ENCODE data around the gene FYCO1. TPM values are rescaled to one million over a fixed set of nuclear protein-coding genes. Genes with fewer than 3 reads are reported as not detected.

The FYCO1 gene
- total RNA-seq, 1 donor from 2014 or later = 121 TPM

- Histone ChIP-seq H3K4me3 (no peak overlapping the region), H3K9me3 (replicated peaks) (no peaks in the 10 kb centered on the region), H3K27ac (replicated peaks) (peak overlapping the region; percentile 63), H3K4me1 (peaks cover 20% of the 10 kb centered on the region), H3K27me3 (ENCODE audit: low read depth) (no peaks in the 10 kb centered on the region), H3K36me3 (peaks cover 100% of the 10 kb centered on the region)
- no peak for TF ChIP-seq CTCF (IDR thresholded peaks at IDR 0.05; ENCODE audit: borderline replicate concordance)
- intact Hi-C loops (cut with micrococcal nuclease) = no loop called here
- DNase-seq = no peak
Observed at GRCh38 chr3:45958321-45958791, 37.3 kb downstream of the FYCO1 start.

- H3K27me3 ChIP-seq (ENCODE audit: low read depth) = no peaks in the 10 kb centered on the region
- intact Hi-C loops (cut with micrococcal nuclease) = no loop called here
- H3K27ac ChIP-seq (replicated peaks) = peak overlapping the region; percentile 63
- no peak for TF ChIP-seq CTCF (IDR thresholded peaks at IDR 0.05; ENCODE audit: borderline replicate concordance)
- no peak for DNase-seq
- H3K9me3 ChIP-seq (replicated peaks) = no peaks in the 10 kb centered on the region
- peaks cover 27% of the 10 kb centered on the region for H3K4me1 ChIP-seq
- H3K4me3 ChIP-seq = no peak overlapping the region
- peaks cover 100% of the 10 kb centered on the region for H3K36me3 ChIP-seq
Observed at GRCh38 chr3:45957586-45957985, 38.0 kb downstream of the FYCO1 start.

GRCh38 chr3:45955706-45956105, 39.9 kb downstream of the FYCO1 start:
- no peaks in the 10 kb centered on the region for H3K9me3 ChIP-seq (replicated peaks)
- peaks cover 100% of the 10 kb centered on the region for H3K36me3 ChIP-seq
- no peak for TF ChIP-seq CTCF (IDR thresholded peaks at IDR 0.05; ENCODE audit: borderline replicate concordance)
- no peak for DNase-seq
- no peaks in the 10 kb centered on the region for H3K27me3 ChIP-seq (ENCODE audit: low read depth)
- H3K4me1 ChIP-seq = peaks cover 45% of the 10 kb centered on the region
- no peak overlapping the region for H3K27ac ChIP-seq (replicated peaks)
- intact Hi-C loops (cut with micrococcal nuclease) = no loop called here
- no peak overlapping the region for H3K4me3 ChIP-seq

- H3K36me3 ChIP-seq = peaks cover 100% of the 10 kb centered on the region
- no peak for DNase-seq
Observed at GRCh38 chr3:45955017-45955647, 40.5 kb downstream of the FYCO1 start.

GRCh38 chr3:45954306-45954705, 41.3 kb downstream of the FYCO1 start:
- TF ChIP-seq CTCF (IDR thresholded peaks at IDR 0.05; ENCODE audit: borderline replicate concordance) = no peak
- intact Hi-C loops (cut with micrococcal nuclease) = no loop called here
- H3K4me1 ChIP-seq = peaks cover 54% of the 10 kb centered on the region

More at GRCh38 chr3:45955017-45955647, 40.5 kb downstream of the FYCO1 start:
- H3K27me3 ChIP-seq (ENCODE audit: low read depth) = no peaks in the 10 kb centered on the region
- H3K27ac ChIP-seq (replicated peaks) = no peak overlapping the region
- TF ChIP-seq CTCF (IDR thresholded peaks at IDR 0.05; ENCODE audit: borderline replicate concordance) = no peak
- intact Hi-C loops (cut with micrococcal nuclease) = no loop called here
- peaks cover 51% of the 10 kb centered on the region for H3K4me1 ChIP-seq
- no peaks in the 10 kb centered on the region for H3K9me3 ChIP-seq (replicated peaks)
- H3K4me3 ChIP-seq = no peak overlapping the region

More at GRCh38 chr3:45954306-45954705, 41.3 kb downstream of the FYCO1 start:
- Histone ChIP-seq H3K27ac (replicated peaks) (no peak overlapping the region), H3K27me3 (ENCODE audit: low read depth) (no peaks in the 10 kb centered on the region), H3K4me3 (no peak overlapping the region), H3K36me3 (peaks cover 100% of the 10 kb centered on the region), H3K9me3 (replicated peaks) (no peaks in the 10 kb centered on the region)
- no peak for DNase-seq

Data from left ventricle myocardium inferior (tissue), 1 donor.